Smooth muscle cell (in vitro differentiated cells): Measurements from ENCODE around the gene RPS21. TPM values are rescaled to one million over a fixed set of nuclear protein-coding genes. Genes with fewer than 3 reads are reported as not detected.
A peak's percentile ranks its signal among the peaks of the same experiment; 100 is the strongest.

ENCODE experiments used
- DNase-seq: peaks from one replicate; lab custom pipeline; 2025; ENCODE audit not compliant: unreplicated experiment; lab: John Stamatoyannopoulos, UW
- H2AFZ ChIP-seq: fragments of 200-600 bp; sonication (generic); 2 replicates; pipeline ENCODE4 v1.6.0; 2016; ENCODE audit warnings: antibody characterized with exemption, low read depth, mild to moderate bottlenecking
- H3F3A ChIP-seq: fragments of 200-600 bp; sonication (generic); 2 replicates; pipeline ENCODE4 v1.6.0; 2017; ENCODE audit warnings: antibody characterized with exemption, low read depth
- H3K27ac ChIP-seq: fragments of 200-600 bp; sonication (generic); 2 replicates; pipeline ENCODE4 v1.5.1; 2016; ENCODE audit warnings: low read depth, mild to moderate bottlenecking
- H3K27me3 ChIP-seq: fragments of 200-600 bp; sonication (generic); 2 replicates; pipeline ENCODE4 v1.6.1; 2016; ENCODE audit warnings: low read depth, mild to moderate bottlenecking
- H3K36me3 ChIP-seq: fragments of 200-600 bp; sonication (generic); 2 replicates; pipeline ENCODE4 v1.5.1; 2016; ENCODE audit warnings: low read depth
- H3K4me1 ChIP-seq: fragments of 200-600 bp; sonication (generic); 2 replicates; pipeline ENCODE4 v1.5.1; 2016; ENCODE audit warnings: low read depth
- H3K4me2 ChIP-seq: fragments of 200-600 bp; sonication (generic); 2 replicates; pipeline ENCODE4 v1.6.0; 2016; ENCODE audit warnings: mild to moderate bottlenecking
- H3K4me3 ChIP-seq: fragments of 200-600 bp; sonication (generic); 2 replicates; pipeline ENCODE4 v1.5.1; 2016; ENCODE audit warnings: mild to moderate bottlenecking
- H3K79me2 ChIP-seq: fragments of 200-600 bp; sonication (generic); 2 replicates; pipeline ENCODE4 v1.6.0; 2016; ENCODE audit warnings: low read depth, mild to moderate bottlenecking
- H3K9ac ChIP-seq: fragments of 200-600 bp; sonication (generic); 2 replicates; pipeline ENCODE4 v1.6.0; 2016; ENCODE audit warnings: low read depth
- H3K9me3 ChIP-seq: fragments of 200-600 bp; sonication (generic); replicated peaks from 2 replicates; pipeline ENCODE4 v1.5.1; 2016; ENCODE audit warnings: low read depth
- H4K20me1 ChIP-seq: fragments of 200-600 bp; sonication (generic); 2 replicates; pipeline ENCODE4 v1.6.0; 2016; ENCODE audit warnings: low read depth
- CTCF ChIP-seq: fragments of 200-600 bp; sonication (generic); IDR thresholded peaks from 2 replicates; pipeline ENCODE4 v1.5.1; 2017; ENCODE audit warnings: borderline replicate concordance, mild to moderate bottlenecking, antibody characterized with exemption; ENCODE audit not compliant: insufficient read depth, poor library complexity, severe bottlenecking
- WGBS: methylation state at CpG from one replicate; pipeline ENCODE4 v1.1.7; 2016; ENCODE audit warnings: low lambda C conversion rate; 5-methylcytosine and 5-hydroxymethylcytosine counted together
- polyA plus RNA-seq: library from polyadenylated mRNA; unstranded; fragments of >200 nt; fragmentation: Nextera tagmentation; extraction: Ambion mirVana; gene quantifications from 2 replicates; pipeline ENCODE4 v1.2.1, GENCODE V29; 2016
- total RNA-seq: library from RNA; depleted of rRNA; stranded (reverse); fragments of >200 nt; gene quantifications from 2 replicates; pipeline ENCODE4 v1.2.3, GENCODE V29; 2014

Gene RPS21
- total and polyA plus RNA-seq, 2 experiments from 2014 or later = 438 to 4,082 TPM

- Histone ChIP-seq H3K9ac (no peak overlapping the region), H3K4me3 (no peak overlapping the region), H3K27ac (peak overlapping the region; percentile 47), H3K4me2 (peak overlapping the region; percentile 99), H3K27me3 (no peaks in the 10 kb centered on the region), H3K79me2 (peaks cover 14% of the 10 kb centered on the region), H4K20me1 (peaks cover 57% of the 10 kb centered on the region), H2AFZ (no peak overlapping the region), H3K36me3 (no peaks in the 10 kb centered on the region), H3F3A (no peaks in the 10 kb centered on the region), H3K9me3 (no peaks in the 10 kb centered on the region), H3K4me1 (peaks cover 68% of the 10 kb centered on the region)
- DNase-seq = no peak
- 65% methylated on average over 22 of the region's 22 CpGs for WGBS
- TF ChIP-seq CTCF = no peak
These were observed 22.7 kb upstream of the RPS21 start for GRCh38 chr20:62363920-62364851.

GRCh38 chr20:62364911-62365736 is 21.8 kb upstream of the RPS21 start:
- no peak for TF ChIP-seq CTCF
- DNase-seq = no peak
- no peaks in the 10 kb centered on the region for H3F3A ChIP-seq
- peak overlapping the region; percentile 47 for H3K27ac ChIP-seq
- no peaks in the 10 kb centered on the region for H3K9me3 ChIP-seq
- no peaks in the 10 kb centered on the region for H3K27me3 ChIP-seq
- no peak overlapping the region for H3K9ac ChIP-seq
- H3K4me3 ChIP-seq = peak overlapping the region; percentile 82
- WGBS = 87% methylated on average over 27 of the region's 27 CpGs
- no peaks in the 10 kb centered on the region for H3K36me3 ChIP-seq
- peaks cover 14% of the 10 kb centered on the region for H3K79me2 ChIP-seq
- H2AFZ ChIP-seq = no peak overlapping the region
- peaks cover 77% of the 10 kb centered on the region for H3K4me1 ChIP-seq
- H4K20me1 ChIP-seq = peaks cover 64% of the 10 kb centered on the region
- H3K4me2 ChIP-seq = peak overlapping the region; percentile 99

GRCh38 chr20:62365814-62366369 is 21.0 kb upstream of the RPS21 start:
- no peaks in the 10 kb centered on the region for H3K36me3 ChIP-seq
- H3K4me3 ChIP-seq = peak overlapping the region; percentile 82
- no peak for DNase-seq
- peak overlapping the region; percentile 47 for H3K27ac ChIP-seq
- no peaks in the 10 kb centered on the region for H3F3A ChIP-seq
- H2AFZ ChIP-seq = no peak overlapping the region
- peak overlapping the region; percentile 66 for H3K9ac ChIP-seq
- H3K27me3 ChIP-seq = no peaks in the 10 kb centered on the region
- no peaks in the 10 kb centered on the region for H3K9me3 ChIP-seq
- WGBS = 10% methylated on average over 10 of the region's 10 CpGs
- peak overlapping the region; percentile 99 for H3K4me2 ChIP-seq
- peaks cover 85% of the 10 kb centered on the region for H3K4me1 ChIP-seq
- H4K20me1 ChIP-seq = peaks cover 61% of the 10 kb centered on the region
- H3K79me2 ChIP-seq = peaks cover 14% of the 10 kb centered on the region
- TF ChIP-seq CTCF = no peak
